ENCODE results near the gene RXRA.

GRCh38 chr9:134432471-134432870, 106.2 kb downstream of the RXRA start:
- TF ChIP-seq CTCF (IDR thresholded peaks at IDR 0.05; ENCODE audit: low read length) (no peak), EZH2 (IDR thresholded peaks at IDR 0.05; ENCODE audit: borderline replicate concordance, low read length) (no peak)
